HepG2 (cell line): ENCODE measurements around the gene FBXL20. TPM values are rescaled to one million over a fixed set of nuclear protein-coding genes. Genes with fewer than 3 reads are reported as not detected.

Source experiments
- AGO2 ChIP-seq: fragments of 200-400 bp; formaldehyde crosslinking; optimal IDR thresholded peaks from 2 replicates; pipeline ENCODE3; 2017; ENCODE audit warnings: mild to moderate bottlenecking, low read depth, low read length, moderate library complexity
- ASH2L ChIP-seq: fragments of 300-600, 200-600 bp; sonication (generic); IDR thresholded peaks from 2 replicates; pipeline ENCODE4 v1.7.0; 2017; ENCODE audit warnings: low read depth, mild to moderate bottlenecking, moderate library complexity, mixed read lengths, low read length; ENCODE audit not compliant: insufficient read length
- CHCHD3 ChIP-seq: sonication (generic); formaldehyde crosslinking; IDR thresholded peaks from 2 replicates; pipeline ENCODE4 v1.8.0; 2022; ENCODE audit warnings: mild to moderate bottlenecking, missing genetic modification reagents, moderate library complexity
- GRHL1 ChIP-seq: sonication (generic); formaldehyde crosslinking; conservative IDR thresholded peaks from 2 replicates; pipeline ENCODE4 v1.8.0; 2022; ENCODE audit warnings: missing genetic modification reagents
- ISX ChIP-seq: sonication (generic); formaldehyde crosslinking; conservative IDR thresholded peaks from 2 replicates; pipeline ENCODE4 v1.5.0; 2020; ENCODE audit warnings: missing genetic modification reagents
- MYNN ChIP-seq: sonication (generic); formaldehyde crosslinking; IDR thresholded peaks from 2 replicates; pipeline ENCODE4 v1.4.0; 2020; ENCODE audit warnings: mild to moderate bottlenecking, low read depth, missing genetic modification reagents
- NCOA5 ChIP-seq: sonication (generic); formaldehyde crosslinking; IDR thresholded peaks from 2 replicates; pipeline ENCODE4 v1.4.0; 2020; ENCODE audit warnings: missing genetic modification reagents
- RORA ChIP-seq: sonication (generic); formaldehyde crosslinking; IDR thresholded peaks from 2 replicates; pipeline ENCODE4 v1.5.0; 2020; ENCODE audit warnings: mild to moderate bottlenecking, missing genetic modification reagents, moderate library complexity
- SIX1 ChIP-seq: sonication (generic); formaldehyde crosslinking; IDR thresholded peaks from 2 replicates; pipeline ENCODE4 v1.4.0; 2020; ENCODE audit warnings: missing genetic modification reagents, borderline replicate concordance
- SOX6 ChIP-seq, 2 experiments: fragments of 450-650 bp in 1 of 2; sonication (generic) in 1 of 2; formaldehyde crosslinking in 1 of 2; IDR thresholded peaks; 2 replicates each; pipeline versions ENCODE4 v1.4.0 to v1.6.1; 2017 to 2020; ENCODE audit warnings: antibody characterized with exemption in 1 of 2, mild to moderate bottlenecking in 1 of 2, missing genetic modification reagents in 1 of 2
- ZC3H13 ChIP-seq: sonication (generic); formaldehyde crosslinking; IDR thresholded peaks from 2 replicates; pipeline ENCODE4 v1.8.1; 2023; ENCODE audit warnings: mild to moderate bottlenecking, missing genetic modification reagents, moderate library complexity
- ZFY ChIP-seq: sonication (generic); formaldehyde crosslinking; IDR thresholded peaks from 2 replicates; pipeline ENCODE4 v1.4.0; 2020; ENCODE audit warnings: missing genetic modification reagents
- ZFYVE20 ChIP-seq: sonication (generic); formaldehyde crosslinking; IDR thresholded peaks from 2 replicates; pipeline ENCODE4 v1.8.0; 2023; ENCODE audit warnings: low read depth, mild to moderate bottlenecking, moderate library complexity, missing genetic modification reagents, borderline replicate concordance
- ZNF136 ChIP-seq: sonication (generic); formaldehyde crosslinking; IDR thresholded peaks from 2 replicates; pipeline ENCODE4 v1.8.1; 2022; ENCODE audit warnings: low read depth, mild to moderate bottlenecking, moderate library complexity, missing genetic modification reagents
- ZNF18 ChIP-seq: sonication (generic); formaldehyde crosslinking; IDR thresholded peaks from 2 replicates; pipeline ENCODE4 v1.8.0; 2022; ENCODE audit warnings: mild to moderate bottlenecking, missing genetic modification reagents; ENCODE audit not compliant: insufficient replicate concordance
- ZNF24 ChIP-seq: fragments of 450-650 bp; IDR thresholded peaks from 2 replicates; pipeline ENCODE4 v1.6.1; 2017; ENCODE audit warnings: antibody characterized with exemption, mild to moderate bottlenecking
- ZNF343 ChIP-seq: sonication (generic); formaldehyde crosslinking; IDR thresholded peaks from 2 replicates; pipeline ENCODE4 v1.4.0; 2020; ENCODE audit warnings: mild to moderate bottlenecking, missing genetic modification reagents
- ZNF362 ChIP-seq: sonication (generic); formaldehyde crosslinking; IDR thresholded peaks from 2 replicates; pipeline ENCODE4 v1.4.0; 2020; ENCODE audit warnings: missing genetic modification reagents, mild to moderate bottlenecking, borderline replicate concordance
- ZNF367 ChIP-seq: sonication (generic); formaldehyde crosslinking; IDR thresholded peaks from 2 replicates; pipeline ENCODE4 v1.4.0; 2020; ENCODE audit warnings: missing genetic modification reagents, borderline replicate concordance
- ZNF550 ChIP-seq: sonication (generic); formaldehyde crosslinking; IDR thresholded peaks from 2 replicates; pipeline ENCODE4 v1.4.0; 2020; ENCODE audit warnings: mild to moderate bottlenecking, missing genetic modification reagents, borderline replicate concordance
- ZNF766 ChIP-seq: sonication (generic); formaldehyde crosslinking; IDR thresholded peaks from 2 replicates; pipeline ENCODE4 v1.5.0; 2020; ENCODE audit warnings: missing genetic modification reagents, borderline replicate concordance
- ZNF776 ChIP-seq: sonication (generic); formaldehyde crosslinking; IDR thresholded peaks from 2 replicates; pipeline ENCODE4 v1.4.0; 2020; ENCODE audit warnings: mild to moderate bottlenecking, missing genetic modification reagents
- polyA plus RNA-seq, 8 experiments: library from polyadenylated mRNA; depleted of rRNA in 3 of 8; stranded (reverse) in 7 of 8; unstranded in 1 of 8; fragments of >200 nt; fragmentation: Illumina TruSeq in 4 of 8; extraction: Trizol in 4 of 8; gene quantifications; 2 replicates each; pipeline versions ENCODE4 v1.2.1 to v1.2.3, GENCODE V29; 2011 to 2016; ENCODE audit warnings: low read depth in 4 of 8, missing spikeins in 1 of 8, mixed read lengths in 1 of 8; ENCODE audit not compliant: insufficient read depth in 1 of 8
- total RNA-seq, 5 experiments: library from RNA; depleted of rRNA; stranded (reverse); fragments of >200 nt; fragmentation: Illumina TruSeq; extraction: Trizol; gene quantifications; 2 replicates each; pipeline ENCODE4 v1.2.3, GENCODE V29; 2016; ENCODE audit warnings: low read depth in 1 of 5

Gene FBXL20
- total and polyA plus RNA-seq, 2 of the 13 experiments (the other 11 are each of a cell fraction or from before 2014, with no cell fraction given), result 10.2 to 10.3 TPM

- no peak for TF ChIP-seq SOX6 (IDR thresholded peaks at IDR 0.05)
- TF ChIP-seq SOX6 (CRISPR knock-in tag; IDR thresholded peaks at IDR 0.05), result peak; percentile 69
- TF ChIP-seq ZNF343, result no peak; the same call in 1 of the 2 replicates
- TF ChIP-seq CHCHD3 (CRISPR knock-in tag), result no peak
- TF ChIP-seq ZNF776 (CRISPR knock-in tag), result no peak
- TF ChIP-seq ISX, result 0 out of 2 replicates have a peak, but pooled peaks have one; percentile 42
- no peak for TF ChIP-seq SIX1
- TF ChIP-seq ZNF362 (CRISPR knock-in tag), result peak; percentile 55; the same call in 1 of the 2 replicates
- TF ChIP-seq MYNN (CRISPR knock-in tag), result no peak
- TF ChIP-seq ZFYVE20 (CRISPR knock-in tag), result no peak
- TF ChIP-seq NCOA5 (CRISPR knock-in tag), result no peak
- no peak for TF ChIP-seq ZNF136 (CRISPR knock-in tag)
- no peak for TF ChIP-seq RORA
- TF ChIP-seq ASH2L, result peak; percentile 90
- TF ChIP-seq ZNF766, result peak; percentile 75; the same call in 1 of the 2 replicates
- TF ChIP-seq ZNF18 (CRISPR knock-in tag), result no peak
- TF ChIP-seq AGO2, result no peak
- 0 out of 2 replicates have a peak, but pooled peaks have one; percentile 51 for TF ChIP-seq ZNF550 (CRISPR knock-in tag)
- peak; percentile 17; the same call in 1 of the 2 replicates for TF ChIP-seq ZC3H13 (CRISPR knock-in tag)
- TF ChIP-seq GRHL1 (CRISPR knock-in tag), result no peak
- peak; percentile 82 for TF ChIP-seq ZFY
- no peak for TF ChIP-seq ZNF24
- no peak for TF ChIP-seq ZNF367 (CRISPR knock-in tag)
These were observed 49.6 kb upstream of the FBXL20 start, which contains the start of gene MED1 (continued) for GRCh38 chr17:39450847-39451581.
